ACHN (cell line): ENCODE measurements around the gene SLC13A4.

ENCODE experiments used
- DNase-seq: peaks from one replicate; pipeline ENCODE4 v3.0.0-alpha.2; 2015
- in situ Hi-C: cut with HindIII; loops from 2 replicates; pipeline ENCODE4 v1.10.0; 2017; ENCODE audit warnings: low sequenced_read_pairs, low pct_ligation_motif_present, low pct_unique_long_range_greater_than_20kb

SLC13A4 gene

DNA sequence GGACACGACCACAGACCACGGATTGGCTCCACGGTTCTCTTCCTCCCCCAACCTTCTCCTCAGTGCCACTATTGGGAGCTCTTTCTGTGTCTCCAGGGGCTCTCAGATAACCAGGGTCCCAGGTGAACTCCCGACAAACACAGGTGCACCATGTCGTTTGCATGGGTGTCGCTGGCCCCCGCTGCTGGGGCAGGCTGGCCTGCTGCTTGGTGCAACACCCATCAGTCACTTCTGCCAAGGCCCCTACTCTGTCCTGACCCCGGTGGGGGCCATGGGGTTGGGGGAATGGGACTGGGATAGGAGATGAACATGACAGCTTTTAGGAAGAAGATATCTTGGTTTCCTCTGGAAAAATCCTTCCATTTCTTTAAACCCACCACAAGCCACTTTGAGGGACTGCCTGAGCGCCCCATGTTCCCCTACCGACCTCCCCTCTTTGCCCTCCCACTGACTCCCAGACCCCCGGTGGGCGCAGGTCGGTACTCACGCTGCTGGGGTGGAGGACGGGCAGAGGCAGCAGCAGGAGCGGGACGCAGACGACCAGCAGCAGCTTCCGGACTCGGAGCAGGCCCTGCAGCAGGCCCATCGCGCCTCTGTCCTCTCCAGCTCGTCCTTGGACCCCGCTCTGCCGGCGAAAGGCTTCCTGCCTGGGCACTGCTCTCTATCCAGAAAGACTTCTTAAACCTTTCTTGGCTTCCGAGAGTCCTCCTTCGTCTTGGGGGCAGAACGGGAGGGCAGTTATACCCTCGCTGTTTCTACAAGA is 894 bp downstream of the SLC13A4 start:
- DNase-seq: no peak
- in situ Hi-C loops: no loop called here

DNA sequence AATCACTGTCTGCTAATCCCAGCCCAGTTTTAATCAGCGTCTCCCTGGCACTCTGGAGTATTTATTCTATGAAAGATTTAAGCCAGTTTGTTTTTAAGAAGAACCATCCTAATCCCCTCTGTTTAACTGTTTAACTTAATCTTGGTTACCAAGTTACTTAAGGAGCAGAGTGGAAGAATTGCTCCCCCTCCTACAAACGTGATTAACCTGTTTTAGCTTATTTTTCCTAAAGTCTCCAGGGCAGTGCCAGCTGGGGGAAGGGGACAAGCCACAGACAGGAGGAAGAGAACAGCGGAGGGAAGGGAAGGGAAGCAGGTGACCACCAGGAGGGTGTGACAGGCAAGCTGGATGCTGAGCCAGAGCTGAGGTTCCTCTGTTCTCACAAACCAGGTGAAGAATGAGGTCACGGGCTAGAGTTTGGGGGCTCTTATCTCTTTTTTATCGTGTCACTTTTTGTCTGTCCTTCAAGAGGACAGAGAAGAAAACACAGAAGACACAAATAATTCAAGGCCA is 1.7 kb downstream of the SLC13A4 start:
- in situ Hi-C loops: no loop called here
- no peak for DNase-seq

DNA sequence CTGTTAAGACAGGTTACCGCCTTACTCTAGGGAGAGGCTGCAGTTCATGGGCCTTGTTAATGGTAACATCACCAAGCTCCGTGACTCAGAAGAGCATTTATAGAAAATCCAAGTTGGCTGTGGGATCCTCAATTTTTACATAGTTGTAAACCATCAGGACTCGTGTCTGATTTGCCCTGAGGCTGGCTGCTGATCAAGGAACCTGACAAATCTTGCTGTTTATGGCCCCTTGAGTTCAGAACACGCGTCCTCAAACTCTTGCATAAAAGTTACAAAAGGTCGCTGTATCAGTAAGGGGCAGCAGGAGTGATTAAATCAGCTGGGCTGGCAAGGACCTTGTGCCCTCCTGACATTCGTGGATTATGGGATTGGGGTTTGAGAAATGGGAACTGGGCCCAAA is 4.6 kb downstream of the SLC13A4 start:
- DNase-seq: no peak
- in situ Hi-C loops: no loop called here

DNA sequence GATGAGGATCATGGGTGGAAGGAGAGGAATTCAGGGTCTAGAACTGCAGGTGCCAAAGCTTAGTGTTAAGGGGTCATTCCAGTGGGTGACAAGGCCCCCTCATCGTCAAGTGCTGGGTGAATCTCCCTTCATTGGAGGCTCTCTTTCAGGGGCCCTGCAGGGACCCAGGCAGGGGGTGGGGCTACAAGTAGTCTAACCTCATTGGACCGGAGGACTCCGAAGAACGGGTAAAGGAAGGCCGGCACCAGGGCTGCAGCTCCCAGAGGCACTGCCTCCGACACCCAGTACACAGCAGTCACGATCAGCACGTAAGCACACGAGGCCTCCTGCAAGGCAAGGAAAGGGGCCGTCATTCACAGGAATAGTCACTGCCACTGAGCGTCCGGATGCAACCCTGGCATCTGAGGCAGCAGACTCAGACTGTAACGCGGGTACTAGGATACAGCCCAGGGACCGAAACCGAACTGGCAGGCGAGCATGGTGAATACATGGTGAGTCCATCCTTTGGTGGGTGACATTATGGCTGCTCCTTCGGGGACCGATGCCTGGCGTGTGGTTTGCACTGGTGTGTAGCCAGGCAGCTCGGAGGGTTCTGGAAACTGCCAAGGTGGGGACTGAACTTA is 6.7 kb downstream of the SLC13A4 start:
- in situ Hi-C loops: no loop called here
- DNase-seq: no peak

DNA sequence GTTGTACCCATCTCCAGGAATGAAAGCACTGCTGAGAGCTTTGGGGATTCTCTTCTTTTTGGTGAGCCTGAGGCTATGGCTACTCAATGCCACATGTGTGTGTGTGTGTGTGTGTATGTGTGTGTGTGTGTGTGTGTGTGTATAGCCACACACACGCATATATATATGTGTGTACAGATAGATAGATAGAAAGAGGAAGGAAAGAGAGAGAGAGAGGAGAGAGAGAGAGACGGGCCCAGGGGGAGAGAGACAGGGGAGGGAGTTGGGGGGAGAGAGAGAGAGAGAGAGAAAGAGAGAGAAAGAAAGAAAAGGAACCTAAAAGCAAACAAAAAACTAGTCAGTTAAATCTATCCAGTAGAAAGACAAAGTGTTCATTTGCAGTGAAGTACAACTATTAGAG is 8.3 kb downstream of the SLC13A4 start:
- in situ Hi-C loops: no loop called here
- DNase-seq: no peak

DNA sequence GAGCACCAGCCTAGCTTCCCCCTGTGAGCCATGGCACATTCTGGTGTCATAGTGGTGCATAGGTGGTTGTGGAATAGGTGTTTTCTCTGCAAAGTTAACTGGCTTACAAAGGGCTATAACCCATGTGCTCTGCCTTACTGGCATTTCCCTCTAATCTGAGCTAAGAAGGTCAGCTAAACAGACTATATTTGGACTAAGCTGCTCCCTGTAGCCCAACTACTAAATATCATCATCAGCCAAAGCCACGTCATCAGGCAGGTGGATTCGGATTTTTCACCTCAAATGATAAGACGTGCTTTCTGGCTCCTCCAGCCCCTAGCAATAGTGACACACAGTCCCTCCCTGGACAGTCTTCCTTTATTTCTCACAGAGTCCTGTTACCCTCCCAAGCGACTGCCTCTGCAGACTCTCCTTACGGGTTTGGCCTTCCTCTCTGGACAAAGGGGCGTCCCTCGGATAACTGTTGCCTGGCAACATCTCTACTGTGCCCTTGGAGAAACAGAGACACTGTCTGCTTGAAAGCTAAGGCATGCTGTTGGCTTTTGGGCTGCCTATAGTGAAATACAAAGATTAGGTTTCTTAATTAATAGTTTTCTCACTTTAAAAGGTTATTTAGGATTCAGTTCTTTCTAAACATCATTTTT is 9.1 kb downstream of the SLC13A4 start:
- no peak for DNase-seq
- in situ Hi-C loops: no loop called here

- DNase-seq: no peak
- in situ Hi-C loops: no loop called here
These were observed 9.8 kb downstream of the SLC13A4 start for GRCh38 chr7:135718219-135718618.

GRCh38 chr7:135717693-135718092 is 10.3 kb downstream of the SLC13A4 start:
- no peak for DNase-seq
- in situ Hi-C loops: no loop called here

DNA sequence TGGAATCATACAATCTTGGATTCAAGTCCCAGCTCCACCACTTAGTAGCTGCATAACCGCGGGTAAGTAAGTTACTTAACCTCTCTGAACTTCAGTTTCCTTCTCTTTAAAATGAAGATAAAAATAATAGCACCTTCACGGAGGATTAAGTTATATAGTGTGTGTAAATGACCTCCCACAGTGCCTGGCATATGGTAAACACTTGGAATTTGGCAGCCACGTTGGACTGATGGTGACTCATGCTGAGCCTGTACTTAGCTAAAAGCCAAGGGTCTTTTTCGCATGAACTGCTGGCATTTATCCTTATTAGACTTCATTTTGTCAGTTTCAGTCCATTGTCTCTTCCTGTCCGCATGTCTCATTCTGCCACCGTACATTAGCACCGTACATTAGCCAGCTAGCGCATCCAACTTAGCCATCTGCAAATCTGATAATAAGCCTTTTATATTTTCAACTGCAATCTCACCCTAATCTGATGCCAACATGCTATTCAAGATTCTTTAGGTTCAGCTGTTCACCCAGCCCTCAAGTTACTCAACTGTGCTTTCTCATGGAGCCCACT is 11.2 kb downstream of the SLC13A4 start:
- in situ Hi-C loops: no loop called here
- DNase-seq: peak; percentile 85

DNA sequence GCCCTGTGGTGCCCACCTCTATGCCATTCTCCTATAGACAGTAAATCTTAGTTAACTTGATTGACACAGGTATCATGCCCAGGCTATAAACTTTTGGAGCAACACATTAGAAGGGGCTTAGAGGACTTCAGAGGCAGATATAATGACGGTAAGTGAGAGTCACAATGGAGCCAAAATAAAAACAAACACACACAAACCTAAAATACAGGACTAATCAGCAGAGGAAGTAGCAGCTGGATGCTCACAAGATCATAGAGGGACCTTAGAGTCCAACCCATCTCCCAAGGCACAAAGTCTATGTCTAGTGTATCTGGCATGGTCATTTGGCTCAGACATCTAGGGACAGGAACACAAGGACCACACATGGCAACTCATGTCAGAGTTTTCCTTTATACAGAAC is 12.3 kb downstream of the SLC13A4 start:
- no peak for DNase-seq
- in situ Hi-C loops: no loop called here

GRCh38 chr7:135715055-135715522 is 12.9 kb downstream of the SLC13A4 start:
- in situ Hi-C loops: no loop called here
- DNase-seq: no peak

GRCh38 chr7:135714534-135715009 is 13.4 kb downstream of the SLC13A4 start:
- DNase-seq: peak; percentile 90
- in situ Hi-C loops: no loop called here

- DNase-seq: no peak
These were observed 14.0 kb downstream of the SLC13A4 start for GRCh38 chr7:135713836-135714470.

GRCh38 chr7:135712796-135713195 is 15.2 kb downstream of the SLC13A4 start:
- no peak for DNase-seq
- in situ Hi-C loops: no loop called here

More at GRCh38 chr7:135713836-135714470, 14.0 kb downstream of the SLC13A4 start:
- in situ Hi-C loops: no loop called here

- in situ Hi-C loops: no loop called here
- DNase-seq: no peak
These were observed 15.7 kb downstream of the SLC13A4 start for GRCh38 chr7:135712182-135712782.

GRCh38 chr7:135711139-135711469 is 16.9 kb downstream of the SLC13A4 start:
- DNase-seq: no peak
- in situ Hi-C loops: no loop called here

- peak; percentile 41 for DNase-seq
- in situ Hi-C loops: no loop called here
These were observed 17.4 kb downstream of the SLC13A4 start for GRCh38 chr7:135710417-135711138.

GRCh38 chr7:135709508-135709907 is 18.5 kb downstream of the SLC13A4 start:
- in situ Hi-C loops: no loop called here
- DNase-seq: no peak
